Endothelial cell of umbilical vein (primary cell): ENCODE data around the gene C11orf21. TPM values are rescaled to one million over a fixed set of nuclear protein-coding genes. Genes with fewer than 3 reads are reported as not detected.

ENCODE experiments used
- BruUV-seq: library from RNA; stranded (reverse); fragments of 400-500 nt; replicated peaks from 2 replicates; lab custom pipeline; 2021; lab: Mats Ljungman, UMichigan
- CTCF ChIA-PET: fragments of 300-600, 350-600 bp; sonication (Branson Sonifier 250); formaldehyde crosslinking; loops from one replicate; lab custom pipeline; 2021; ENCODE audit warnings: antibody characterized with exemption, inconsistent platforms; lab: Charles Lee
- POLR2A ChIA-PET: fragments of 300-600, 350-600 bp; sonication (Branson Sonifier 250); formaldehyde crosslinking; loops from one replicate; lab custom pipeline; 2021; ENCODE audit warnings: antibody characterized with exemption, inconsistent platforms; lab: Charles Lee
- DNase-seq: peaks from one replicate; pipeline ENCODE4 v3.0.0-alpha.2; 2011; ENCODE audit warnings: low read depth, low spot score
- FAIRE-seq: peaks from 2 replicates; lab custom pipeline; 2011; peaks lifted over from hg19 to GRCh38; lab: Jason Lieb, UNC
- H2AFZ ChIP-seq: 2 replicates; pipeline ENCODE4 v1.6.0; 2012; ENCODE audit warnings: low read depth, low read length, control low read depth, inconsistent platforms
- H3K27ac ChIP-seq: 2 replicates; pipeline ENCODE4 v1.5.1; 2011; ENCODE audit warnings: low read depth, mild to moderate bottlenecking, control low read depth, low read length, moderate library complexity; ENCODE audit not compliant: insufficient read depth
- H3K27me3 ChIP-seq, 2 experiments: 2 replicates each; pipeline versions ENCODE4 v1.6.0 to v1.6.1; 2011; ENCODE audit warnings: low read length in 2 of 2, mixed read lengths in 1 of 2; ENCODE audit not compliant: control insufficient read depth in 2 of 2, insufficient read depth in 2 of 2
- H3K36me3 ChIP-seq, 2 experiments: 2 replicates in 1 of 2; 3 replicates in 1 of 2; pipeline ENCODE4 v1.5.1; 2011; ENCODE audit warnings: low read length in 2 of 2, mild to moderate bottlenecking in 1 of 2, moderate library complexity in 1 of 2; ENCODE audit not compliant: control insufficient read depth in 2 of 2, insufficient read depth in 2 of 2; ENCODE audit errors: extremely low read depth in 1 of 2
- H3K4me1 ChIP-seq: 3 replicates; pipeline ENCODE4 v1.5.1; 2011; ENCODE audit warnings: mild to moderate bottlenecking, low read length; ENCODE audit not compliant: control insufficient read depth, insufficient read depth; ENCODE audit errors: extremely low read depth
- H3K4me2 ChIP-seq: 2 replicates; pipeline ENCODE4 v1.6.1; 2011; ENCODE audit warnings: low read length, control low read depth, mixed read lengths; ENCODE audit not compliant: insufficient read depth
- H3K4me3 ChIP-seq, 3 experiments: fragments of 200-600 bp in 1 of 3; sonication (generic), shearing (Covaris generic) in 1 of 3; replicated peaks in 1 of 3; 2 replicates each; pipeline ENCODE4 v1.5.1; 2011 to 2016; ENCODE audit warnings: control low read depth in 3 of 3, low read length in 3 of 3, mild to moderate bottlenecking in 2 of 3, inconsistent platforms in 1 of 3, low read depth in 1 of 3, moderate library complexity in 1 of 3; ENCODE audit not compliant: insufficient read depth in 1 of 3
- H3K79me2 ChIP-seq: 2 replicates; pipeline ENCODE4 v1.6.0; 2012; ENCODE audit warnings: low read length, inconsistent platforms; ENCODE audit not compliant: control insufficient read depth, insufficient read depth
- H3K9ac ChIP-seq: replicated peaks from 2 replicates; pipeline ENCODE3; 2011; ENCODE audit warnings: low read length, control low read depth; ENCODE audit not compliant: insufficient read depth; ENCODE audit errors: extremely low read depth
- H3K9me1 ChIP-seq: replicated peaks from 3 replicates; pipeline ENCODE4 v1.6.0; 2011; ENCODE audit warnings: mild to moderate bottlenecking, low read length; ENCODE audit not compliant: control insufficient read depth, insufficient read depth; ENCODE audit errors: extremely low read depth
- H3K9me3 ChIP-seq: replicated peaks from 2 replicates; pipeline ENCODE4 v1.5.1; 2012; ENCODE audit warnings: low read length, inconsistent platforms; ENCODE audit not compliant: control insufficient read depth, insufficient read depth
- H4K20me1 ChIP-seq: replicated peaks from 2 replicates; pipeline ENCODE3; 2011; ENCODE audit warnings: mild to moderate bottlenecking, low read length; ENCODE audit not compliant: control insufficient read depth, insufficient read depth; ENCODE audit errors: extremely low read depth
- CTCF ChIP-seq, 2 donors: IDR thresholded peaks; 1 replicate in 1 of 2; 2 replicates in 1 of 2; pipeline ENCODE4 v1.5.1; 2011; ENCODE audit warnings: low read length in 2 of 2, mild to moderate bottlenecking in 2 of 2, moderate library complexity in 2 of 2, control low read depth in 1 of 2, inconsistent platforms in 1 of 2, low read depth in 1 of 2; ENCODE audit not compliant: insufficient read depth in 1 of 2; ENCODE audit errors: extremely low read depth in 1 of 2
- EZH2 ChIP-seq: IDR thresholded peaks from 2 replicates; pipeline ENCODE4 v1.6.1; 2012; ENCODE audit warnings: borderline replicate concordance, low read depth, mild to moderate bottlenecking, moderate library complexity, low read length, inconsistent platforms; ENCODE audit not compliant: severe bottlenecking
- JUN ChIP-seq: IDR thresholded peaks from 2 replicates; pipeline ENCODE4 v1.6.1; 2011; ENCODE audit warnings: borderline replicate concordance, low read depth; ENCODE audit not compliant: insufficient read length, insufficient read depth
- MAX ChIP-seq: IDR thresholded peaks from 2 replicates; pipeline ENCODE4 v1.6.1; 2011; ENCODE audit not compliant: insufficient read depth, insufficient read length
- MYC ChIP-seq: IDR thresholded peaks from one replicate; pipeline ENCODE4 v1.6.1; 2011; ENCODE audit warnings: mild to moderate bottlenecking, low read depth, low read length
- POLR2A ChIP-seq: IDR thresholded peaks from 2 replicates; pipeline ENCODE4 v1.6.1; 2012; ENCODE audit warnings: low read depth, mild to moderate bottlenecking, control low read depth, low read length
- POLR2AphosphoS5 ChIP-seq: IDR thresholded peaks from 2 replicates; pipeline ENCODE4 v1.6.1; 2012; ENCODE audit warnings: low read depth, mild to moderate bottlenecking, control low read depth, low read length, moderate library complexity; ENCODE audit not compliant: insufficient read depth
- dilution Hi-C: fragments of 300-500 bp; cut with MboI; formaldehyde crosslinking; loops from one replicate; pipeline ENCODE4 v1.15.0; 2019; ENCODE audit warnings: low sequenced_read_pairs; ENCODE audit not compliant: extremely low pct_ligation_motif_present
- intact Hi-C: fragments of 100-400 bp; cut with micrococcal nuclease; formaldehyde crosslinking; loops from one replicate; pipeline ENCODE4 v1.10.0; 2022
- polyA plus RNA-seq, 4 experiments: library from polyadenylated mRNA; depleted of rRNA in 3 of 4; stranded (reverse) in 3 of 4; unstranded in 1 of 4; fragments of >200 nt; gene quantifications; 2 replicates each; pipeline versions ENCODE4 v1.2.1 to v1.2.3, GENCODE V29; 2011 to 2012; ENCODE audit warnings: missing spikeins in 1 of 4
- total RNA-seq: library from RNA; stranded (reverse); gene quantifications from 2 replicates; pipeline ENCODE4 v1.2.3, GENCODE V29; 2021

The C11orf21 gene
- total and polyA plus RNA-seq, 2 donors (not counting 3 experiments of a cell fraction or from before 2014, with no cell fraction given), result not detected

GRCh38 chr11:2272228-2272945 is 29.3 kb downstream of the C11orf21 start:
- TF ChIP-seq EZH2 (no peak), JUN (no peak), MYC (no peak), POLR2A (no peak), POLR2AphosphoS5 (no peak), MAX (no peak), CTCF (IDR thresholded peaks at IDR 0.05; ENCODE audit: extremely low read depth in 1 of 2, insufficient read depth in 1 of 2, low read depth in 1 of 2, low read length in 2 of 2) (no peak)
- BruUV-seq, result no TSS peak
- Histone ChIP-seq H4K20me1 (no peaks in the 10 kb centered on the region), H3K4me2 (no peak overlapping the region), H3K4me1 (no peaks in the 10 kb centered on the region), H3K4me3 (no peak overlapping the region), H3K27me3 (peaks cover 34 to 42% of the 10 kb centered on the region in 2 experiments), H3K36me3 (no peaks in the 10 kb centered on the region), H3K79me2 (no peaks in the 10 kb centered on the region), H2AFZ (no peak overlapping the region), H3K27ac (no peak overlapping the region), H3K9me3 (no peaks in the 10 kb centered on the region), H3K9ac (no peak overlapping the region), H3K9me1 (no peaks in the 10 kb centered on the region)
- DNase-seq (no peak), FAIRE-seq (no peak)
- POLR2A ChIA-PET, result no interaction called here
- intact Hi-C loops (no loop called here), dilution Hi-C loops (no loop called here)
- CTCF ChIA-PET, result no interaction called here
